GM19043 (cell line): ENCODE data around the gene NECTIN2.
"Not testable (repeated sequence)": the region's sequence is repeated elsewhere in the genome, so short reads cannot be mapped to it uniquely, and the experiment has no call there.

ENCODE experiments used
- ATAC-seq: cut with Tn5 transposase; IDR thresholded peaks from one replicate; pipeline ENCODE4 v1.9.1; 2021; ENCODE audit warnings: low read depth; ENCODE audit not compliant: unreplicated experiment

Gene NECTIN2

GRCh38 chr19:44816301-44816700 is 29.8 kb upstream of the NECTIN2 start:
- ATAC-seq, result no peak

GRCh38 chr19:44817725-44818465 is 28.2 kb upstream of the NECTIN2 start:
- ATAC-seq, result no peak

- no peak for ATAC-seq
Observed at GRCh38 chr19:44818466-44819031, 27.5 kb upstream of the NECTIN2 start.

- ATAC-seq, result no peak
Observed at GRCh38 chr19:44819246-44819832, 26.8 kb upstream of the NECTIN2 start.

- ATAC-seq, result no peak
Observed at GRCh38 chr19:44820648-44821609, 25.2 kb upstream of the NECTIN2 start.

- ATAC-seq, result no peak
Observed at GRCh38 chr19:44822177-44822576, 23.9 kb upstream of the NECTIN2 start.

- no peak for ATAC-seq
Observed at GRCh38 chr19:44822670-44823372, 23.3 kb upstream of the NECTIN2 start.

GRCh38 chr19:44823373-44823698 is 22.8 kb upstream of the NECTIN2 start:
- no peak for ATAC-seq

- ATAC-seq, result no peak
Observed at GRCh38 chr19:44824761-44825160, 21.3 kb upstream of the NECTIN2 start.

GRCh38 chr19:44832875-44833274 is 13.2 kb upstream of the NECTIN2 start:
- ATAC-seq, result not testable (repeated sequence)

GRCh38 chr19:44834399-44834798 is 11.7 kb upstream of the NECTIN2 start:
- ATAC-seq, result not testable (repeated sequence)

- no peak for ATAC-seq
Observed at GRCh38 chr19:44839276-44839675, 6.8 kb upstream of the NECTIN2 start.

- ATAC-seq, result no peak
Observed at GRCh38 chr19:44840811-44841210, 5.3 kb upstream of the NECTIN2 start.

GRCh38 chr19:44841231-44841630 is 4.9 kb upstream of the NECTIN2 start:
- no peak for ATAC-seq

GRCh38 chr19:44845286-44845611 is 848 bp upstream of the NECTIN2 start:
- ATAC-seq, result no peak

GRCh38 chr19:44846455-44847143 is 502 bp downstream of the NECTIN2 start:
- ATAC-seq, result no peak

- no peak for ATAC-seq
Observed at GRCh38 chr19:44847144-44848035, 1.3 kb downstream of the NECTIN2 start.

GRCh38 chr19:44848036-44848811 is 2.1 kb downstream of the NECTIN2 start:
- no peak for ATAC-seq
